ENCODE measurements around the gene DOCK2. TPM values are rescaled to one million over a fixed set of nuclear protein-coding genes. Genes with fewer than 3 reads are reported as not detected.
"Not testable (repeated sequence)": the region's sequence is repeated elsewhere in the genome, so short reads cannot be mapped to it uniquely, and the experiment has no call there.

The DOCK2 gene
- total RNA-seq, 1 donor from 2014 or later, result 4.6 TPM

DNA sequence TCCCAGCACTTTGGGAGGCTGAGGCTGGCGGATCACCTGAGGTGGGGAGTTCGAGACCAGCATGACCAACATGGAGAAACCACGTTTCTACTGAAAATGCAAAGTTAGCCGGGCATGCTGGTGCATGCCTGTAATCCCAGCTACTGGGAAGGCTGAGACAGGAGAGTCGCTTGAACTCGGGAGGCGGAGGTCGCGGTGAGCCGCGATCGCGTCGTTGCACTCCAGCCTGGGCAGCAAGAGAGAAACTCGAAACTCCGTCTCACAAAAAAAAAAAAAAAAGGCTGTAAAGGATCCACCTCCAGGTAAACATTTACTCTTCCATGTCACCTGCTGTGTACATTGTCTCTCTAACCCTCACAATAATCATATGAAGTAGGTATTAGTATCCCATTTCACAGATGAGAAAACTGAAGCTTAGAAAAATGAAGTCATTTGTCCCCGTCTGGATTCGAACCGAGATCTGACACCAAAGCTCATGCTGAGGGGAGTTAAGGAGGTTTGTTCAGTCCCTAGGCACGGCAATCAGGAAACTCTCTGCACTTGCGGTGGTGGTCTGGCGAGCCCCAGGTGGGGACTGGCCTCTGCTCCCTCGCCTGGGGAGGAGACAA, 494 bp upstream of the DOCK2 start:
- intact Hi-C loops (cut with DNase I), result no loop called here
- DNase-seq (ENCODE audit: low spot score), result no peak

DNA sequence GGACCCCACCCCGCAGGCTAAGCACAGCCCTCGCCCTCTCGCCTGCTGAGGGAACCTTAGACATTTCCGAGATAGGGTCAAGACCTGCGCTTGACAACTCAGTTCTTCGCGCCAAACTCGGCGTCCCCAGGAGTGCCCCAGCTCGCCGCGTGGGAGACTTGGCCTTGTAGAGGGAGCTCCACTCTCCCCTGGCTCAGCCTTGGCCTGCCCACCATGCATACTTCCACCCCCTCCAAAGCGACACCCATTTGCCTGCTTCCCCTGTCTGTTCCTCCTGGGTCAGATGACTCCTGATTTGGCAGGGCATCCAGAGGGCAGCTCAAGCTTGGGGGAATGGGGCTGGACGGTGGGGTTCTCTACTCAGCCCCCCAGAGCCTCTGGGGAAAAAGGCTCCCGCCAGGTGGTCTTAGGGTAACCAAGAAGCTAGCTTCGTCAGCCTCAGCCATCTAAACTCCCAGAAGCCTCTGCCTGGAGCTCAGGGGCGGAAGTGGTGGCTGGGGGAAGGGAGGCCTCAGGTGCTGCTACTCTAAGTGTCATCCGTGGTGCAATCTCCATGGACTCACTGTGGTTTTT, 560 bp downstream of the DOCK2 start:
- intact Hi-C loops (cut with DNase I), result no loop called here
- DNase-seq (ENCODE audit: low spot score), result peak; percentile 81

DNA sequence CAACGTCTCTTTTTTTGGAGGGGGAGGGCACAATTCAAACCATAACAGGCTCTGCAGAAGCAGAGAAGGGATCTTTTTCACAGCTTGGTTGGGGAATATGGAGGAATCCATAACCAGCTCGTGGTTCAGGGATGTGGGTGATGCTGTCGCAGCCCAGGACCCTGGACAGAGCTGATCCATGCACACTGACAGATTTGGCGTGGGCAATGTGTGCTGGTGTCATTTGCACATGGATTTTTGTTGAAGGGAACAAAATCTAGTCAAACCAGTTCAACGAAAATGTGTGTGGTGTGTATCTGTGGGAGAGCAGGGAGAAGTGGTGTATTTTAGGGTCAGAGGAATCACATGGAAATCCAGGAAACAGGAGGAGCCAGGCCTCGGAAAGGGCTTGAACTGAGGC, 4.2 kb downstream of the DOCK2 start:
- intact Hi-C loops (cut with DNase I), result no loop called here

DNA sequence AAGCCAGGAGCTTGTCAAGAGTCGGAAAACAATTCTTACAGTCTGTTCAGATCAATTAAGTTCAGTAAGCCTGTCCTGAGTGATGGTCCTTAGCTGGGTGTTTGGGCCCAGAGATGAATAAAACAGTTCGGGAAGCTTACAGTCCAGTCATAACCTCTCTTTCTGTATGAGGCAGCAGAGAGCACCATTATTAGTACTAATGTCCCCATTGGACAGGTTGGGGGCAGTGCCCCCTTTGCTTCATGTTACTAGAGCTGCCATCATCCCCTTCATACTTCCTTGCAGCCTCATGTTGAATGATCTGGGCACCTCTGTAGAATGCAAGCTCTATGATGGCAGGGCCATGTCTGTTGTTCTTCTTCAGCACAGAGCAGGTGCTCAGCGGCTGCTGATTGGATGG, 9.8 kb downstream of the DOCK2 start:
- no peak for DNase-seq (ENCODE audit: low spot score)
- intact Hi-C loops (cut with DNase I), result no loop called here

More for the DNA sequence above, 4.2 kb downstream of the DOCK2 start:
- DNase-seq (ENCODE audit: low spot score), result no peak

DNA sequence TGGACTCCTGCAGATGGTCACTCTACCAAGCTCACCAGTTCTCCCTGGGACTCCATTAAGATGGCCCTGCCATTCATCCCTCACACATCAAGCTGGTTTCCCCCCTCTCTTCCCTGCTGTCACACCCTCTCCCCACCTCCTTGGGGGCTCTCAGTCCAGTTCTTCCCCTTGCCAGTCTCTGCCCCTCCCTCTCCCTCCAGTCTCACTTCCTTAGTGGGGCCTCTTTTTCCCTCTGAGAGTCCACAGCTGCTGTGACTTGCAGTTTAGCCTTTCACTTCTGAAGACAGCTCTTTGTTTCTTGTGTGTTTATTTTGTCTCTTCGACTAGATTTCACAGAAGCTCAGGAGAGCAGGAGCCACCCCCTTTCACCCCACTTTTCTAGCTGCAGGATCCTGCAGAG, 10.5 kb downstream of the DOCK2 start:
- no peak for DNase-seq (ENCODE audit: low spot score)
- intact Hi-C loops (cut with DNase I), result no loop called here

DNA sequence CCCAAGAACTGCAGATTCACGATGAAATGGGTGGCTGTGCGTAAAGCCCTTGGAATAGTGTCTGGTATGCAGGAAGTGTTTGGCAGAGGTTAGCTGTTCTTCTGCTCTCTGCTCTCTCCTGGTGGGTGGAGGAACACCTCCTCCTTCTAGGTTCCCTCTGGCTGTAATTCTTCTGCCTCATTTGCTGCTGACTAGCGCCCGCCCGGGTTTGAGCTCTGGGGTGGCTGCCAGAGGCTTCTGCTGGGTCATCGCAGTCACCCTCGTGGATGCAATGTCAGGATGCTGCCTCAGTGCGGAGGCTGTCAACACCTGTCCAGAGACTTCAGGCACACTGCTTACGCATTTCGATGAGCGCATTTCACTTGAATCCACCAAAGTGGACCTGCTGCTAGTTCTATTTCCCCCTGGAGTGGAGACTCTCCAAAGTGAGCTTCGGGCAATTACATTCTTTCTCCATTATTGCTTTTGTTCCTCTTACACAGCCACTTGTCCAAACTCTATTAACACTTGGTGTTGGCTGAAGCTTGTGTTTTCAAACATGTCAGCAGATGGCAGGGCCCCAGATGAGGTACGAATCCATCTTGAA, 11.7 kb downstream of the DOCK2 start:
- intact Hi-C loops (cut with DNase I), result no loop called here
- DNase-seq (ENCODE audit: low spot score), result no peak

DNA sequence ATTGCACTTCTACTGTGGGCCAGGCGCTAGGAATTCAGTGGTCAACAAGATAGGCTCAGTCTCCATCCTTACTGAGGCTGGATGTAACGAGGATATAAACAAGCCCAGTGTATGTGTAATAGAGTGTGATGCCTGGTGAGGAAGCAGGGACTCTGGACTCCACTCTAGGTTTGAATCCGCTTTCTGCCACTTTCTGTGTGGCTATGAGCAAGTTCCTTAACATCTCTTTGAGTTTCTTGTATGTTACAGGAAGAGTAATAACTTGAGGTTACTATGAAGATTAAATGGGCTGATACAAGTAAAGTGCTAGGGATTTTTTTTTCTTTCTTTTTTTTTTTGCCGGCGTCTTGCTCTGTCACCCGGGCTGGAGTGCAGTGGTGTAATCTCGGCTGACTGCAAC, 12.4 kb downstream of the DOCK2 start:
- intact Hi-C loops (cut with DNase I), result no loop called here
- DNase-seq (ENCODE audit: low spot score), result no peak

DNA sequence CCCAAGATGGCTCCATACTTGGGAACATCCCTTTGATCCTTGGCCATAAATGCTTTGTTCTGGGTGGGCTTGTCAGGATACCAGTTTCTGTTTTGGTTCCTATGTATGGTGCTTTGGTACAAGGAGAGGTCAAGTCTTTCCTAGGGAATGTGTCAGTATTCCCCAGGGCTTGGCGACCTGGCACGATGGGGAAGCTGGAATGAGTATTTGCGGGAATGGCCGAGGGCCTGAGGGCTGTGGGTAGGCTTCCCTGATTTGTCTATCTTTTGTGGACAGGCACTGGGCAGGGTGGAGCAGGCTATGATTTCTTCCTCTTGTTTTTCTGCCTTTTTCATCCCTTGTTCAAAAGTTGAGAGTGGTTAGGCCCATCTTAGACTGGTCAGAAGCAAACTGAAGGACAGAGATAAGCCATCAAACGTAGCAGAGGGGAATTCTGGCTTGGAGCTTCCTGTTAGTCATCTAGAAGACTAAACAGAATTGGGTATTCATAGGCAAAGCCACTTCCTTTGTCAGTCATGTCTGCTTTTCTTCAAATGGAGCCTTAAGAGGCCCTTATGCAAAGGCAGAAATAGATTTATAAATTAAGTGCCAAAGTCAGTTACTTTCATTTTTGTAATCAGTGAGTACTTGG, 13.7 kb downstream of the DOCK2 start:
- intact Hi-C loops (cut with DNase I), result no loop called here
- DNase-seq (ENCODE audit: low spot score), result no peak

DNA sequence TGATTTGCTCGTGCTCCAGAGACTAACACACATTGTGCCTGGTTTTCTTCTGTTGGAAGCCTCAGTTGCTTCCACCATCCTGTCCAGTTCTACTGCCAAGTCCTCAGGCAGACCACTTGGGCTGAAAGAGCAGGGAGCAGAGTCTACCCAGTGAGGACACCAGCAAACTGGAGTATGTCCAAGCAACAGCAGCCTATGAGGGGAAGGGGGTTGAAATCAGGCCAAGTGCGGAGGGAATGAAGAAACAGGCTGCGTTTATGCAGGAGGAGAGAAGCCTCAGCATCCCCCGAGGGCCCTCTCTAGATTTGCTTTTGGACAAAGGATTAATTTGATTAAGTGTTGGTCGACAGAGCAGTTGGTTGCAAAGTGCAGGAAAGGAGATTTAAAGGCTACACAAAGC, 14.5 kb downstream of the DOCK2 start:
- DNase-seq (ENCODE audit: low spot score), result no peak
- intact Hi-C loops (cut with DNase I), result no loop called here

DNA sequence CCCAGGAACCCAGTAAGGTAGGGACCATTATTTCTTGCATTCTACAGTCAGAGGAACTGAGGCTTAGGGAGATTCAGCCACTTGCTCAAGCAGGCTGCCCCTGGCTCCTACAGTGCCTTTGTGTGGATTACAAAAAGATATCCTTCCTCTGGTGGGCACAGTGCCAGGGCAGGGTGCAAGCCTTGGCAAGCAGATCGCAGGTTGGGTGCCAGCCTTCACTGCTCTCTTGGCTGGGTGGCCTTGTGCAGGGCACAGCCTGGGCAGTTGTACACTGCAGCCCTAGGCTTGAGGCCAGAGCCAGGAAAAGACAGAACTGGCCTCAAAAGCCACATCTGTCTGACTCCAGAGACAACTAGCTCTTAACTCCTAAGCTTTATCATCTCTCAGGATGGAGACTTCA, 15.0 kb downstream of the DOCK2 start:
- DNase-seq (ENCODE audit: low spot score), result no peak
- intact Hi-C loops (cut with DNase I), result no loop called here

DNA sequence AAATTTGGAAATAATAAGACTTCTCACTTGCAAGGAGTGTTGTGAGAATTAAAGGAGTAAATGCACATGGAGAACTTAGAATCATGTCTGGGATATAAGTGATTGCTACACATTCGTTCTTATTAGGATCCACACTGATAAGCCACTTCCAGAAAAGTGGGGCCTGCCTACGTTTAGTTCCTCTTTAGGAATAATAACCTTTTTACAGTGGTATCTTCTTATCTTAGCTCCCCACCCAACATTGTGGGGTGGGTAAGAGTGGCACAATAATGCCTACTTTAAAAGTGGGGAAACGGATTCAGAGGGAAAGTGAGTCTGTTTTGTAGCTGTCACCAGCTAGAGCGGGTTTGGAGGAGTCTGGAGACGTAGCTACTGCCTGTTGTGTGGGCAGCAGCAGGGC, 16.0 kb downstream of the DOCK2 start:
- intact Hi-C loops (cut with DNase I), result no loop called here
- DNase-seq (ENCODE audit: low spot score), result no peak

DNA sequence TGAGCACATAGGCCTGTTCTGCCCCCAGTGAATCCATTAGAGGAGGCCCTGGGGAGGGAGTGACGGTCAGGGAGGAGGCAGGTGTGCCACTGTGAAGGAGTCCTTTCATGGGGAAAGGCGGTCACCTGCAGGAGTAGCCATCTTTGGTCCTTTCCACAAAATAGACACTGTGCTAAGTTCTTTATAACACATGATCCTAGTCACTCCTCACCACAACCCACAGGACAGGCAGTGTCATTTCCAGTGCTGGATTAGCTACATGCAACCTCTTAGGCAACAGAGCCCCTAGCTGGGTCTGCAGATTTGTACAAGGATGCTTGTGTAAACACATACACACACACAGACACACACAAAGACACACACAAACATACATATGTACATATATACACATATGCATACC, 18.3 kb downstream of the DOCK2 start:
- no peak for DNase-seq (ENCODE audit: low spot score)
- intact Hi-C loops (cut with DNase I), result no loop called here

DNA sequence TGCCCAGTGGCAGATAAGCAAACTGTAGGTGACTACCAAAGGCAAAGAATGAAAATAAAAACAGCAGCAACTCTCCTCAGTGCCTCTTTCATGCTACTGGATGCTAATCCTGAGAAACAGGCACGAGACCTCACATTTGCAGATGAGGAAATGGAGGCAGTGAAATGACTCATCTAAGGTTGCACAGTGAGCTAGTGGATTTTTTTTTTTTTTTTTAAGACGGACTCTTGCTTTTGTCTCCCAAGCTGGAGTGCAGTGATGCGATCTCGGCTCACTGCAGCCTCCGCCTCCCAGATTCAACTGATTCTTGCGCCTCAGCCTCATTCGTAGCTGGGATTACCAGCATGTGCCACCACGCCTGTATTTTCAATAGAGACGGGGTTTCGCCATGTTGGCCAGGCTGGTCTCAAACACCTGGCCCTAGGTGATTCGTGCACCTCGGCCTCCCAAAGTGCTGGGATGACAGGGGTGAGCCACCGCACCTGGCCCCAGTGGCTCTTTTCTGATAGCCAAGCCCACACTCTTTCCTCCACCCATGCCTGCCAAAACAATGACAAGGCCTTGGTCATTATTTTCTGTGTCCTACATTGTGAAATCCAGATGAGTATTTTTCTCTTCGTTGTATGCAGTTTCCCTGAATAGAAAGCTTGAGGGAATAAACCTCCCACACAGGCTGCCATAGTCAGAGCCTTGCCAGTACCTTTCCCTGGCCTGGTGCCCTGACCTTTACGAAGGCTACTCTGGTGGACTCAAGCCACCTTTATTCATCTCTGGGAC, 19.2 kb downstream of the DOCK2 start:
- intact Hi-C loops (cut with DNase I), result no loop called here
- DNase-seq (ENCODE audit: low spot score), result no peak

DNA sequence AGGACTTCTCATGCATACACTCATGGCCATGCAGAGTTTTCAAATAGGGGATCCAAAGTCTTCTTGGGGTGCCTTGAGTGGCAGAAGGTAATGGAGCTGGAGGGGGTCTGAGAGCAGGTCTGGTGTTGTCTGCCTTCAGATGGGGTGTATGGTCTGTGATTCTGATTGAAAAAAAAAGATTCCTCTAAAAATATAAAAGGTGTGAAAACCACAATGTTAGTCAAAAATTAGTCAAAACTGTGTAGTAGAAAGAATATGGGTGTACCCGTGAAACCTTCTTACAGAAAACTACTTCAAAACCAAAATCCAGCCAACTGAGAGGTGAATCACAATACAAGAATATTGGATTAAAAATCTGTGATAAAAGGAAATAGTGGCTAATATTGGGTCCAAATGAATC, 20.1 kb downstream of the DOCK2 start:
- no peak for DNase-seq (ENCODE audit: low spot score)
- intact Hi-C loops (cut with DNase I), result no loop called here

DNA sequence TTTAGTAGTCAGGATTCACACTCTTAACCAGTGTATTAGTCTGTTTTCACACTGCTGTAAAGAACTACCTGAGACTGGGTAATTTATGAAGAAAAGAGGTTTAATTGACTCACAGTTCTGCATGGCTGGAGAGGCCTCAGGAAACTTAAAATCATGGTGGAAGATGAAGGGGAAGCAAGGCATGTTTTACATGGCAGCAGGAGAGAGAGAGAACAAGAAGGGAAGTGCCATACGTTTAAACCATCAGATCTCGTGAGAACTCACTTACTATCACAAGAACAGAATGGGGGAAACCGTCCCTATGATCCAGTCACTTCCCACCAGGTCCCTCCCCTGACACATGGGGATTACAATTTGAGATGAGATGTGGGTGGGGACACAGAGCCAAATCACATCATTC, 25.4 kb downstream of the DOCK2 start:
- DNase-seq (ENCODE audit: low spot score); intact Hi-C loops (cut with DNase I): not testable (repeated sequence)

DNA sequence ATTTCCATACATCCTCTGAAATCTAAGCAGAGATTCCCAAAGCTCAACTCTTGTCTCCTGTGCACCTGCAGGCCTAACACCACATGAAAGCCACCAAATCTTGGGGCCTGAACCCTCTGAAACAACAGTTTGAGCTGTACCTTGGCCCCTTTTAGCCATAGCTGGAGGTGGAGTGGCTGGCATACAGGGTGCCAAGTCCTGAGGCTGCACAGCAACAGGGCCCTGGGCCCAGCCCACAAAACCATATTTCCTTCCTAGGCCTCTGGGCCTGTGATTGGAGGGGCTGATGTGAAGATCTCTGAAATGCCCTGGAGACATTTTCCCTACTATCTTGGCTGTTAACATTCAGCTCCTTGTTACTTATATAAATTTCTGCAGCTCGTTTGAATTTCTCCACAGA, 26.5 kb downstream of the DOCK2 start:
- intact Hi-C loops (cut with DNase I), result no loop called here
- no peak for DNase-seq (ENCODE audit: low spot score)

DNA sequence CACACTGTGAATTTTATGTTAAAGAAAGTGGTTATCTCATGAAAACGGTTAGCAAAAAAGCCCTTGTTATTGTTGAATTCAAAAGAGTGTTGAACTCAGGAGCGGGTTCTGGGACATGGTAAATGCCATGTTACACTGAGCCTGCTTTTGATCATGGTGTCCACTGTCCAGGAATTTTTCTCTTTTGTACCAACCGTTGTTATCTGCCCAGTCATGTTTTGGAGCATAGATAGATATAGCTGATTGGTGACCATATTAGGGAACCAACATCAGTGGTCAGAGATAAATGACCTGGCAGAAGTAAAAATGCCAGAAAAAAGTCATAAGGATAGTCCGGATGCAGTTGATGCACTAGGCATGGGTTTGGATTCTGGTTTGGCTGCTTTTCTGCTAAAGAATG, 29.3 kb downstream of the DOCK2 start:
- intact Hi-C loops (cut with DNase I), result no loop called here
- no peak for DNase-seq (ENCODE audit: low spot score)

DNA sequence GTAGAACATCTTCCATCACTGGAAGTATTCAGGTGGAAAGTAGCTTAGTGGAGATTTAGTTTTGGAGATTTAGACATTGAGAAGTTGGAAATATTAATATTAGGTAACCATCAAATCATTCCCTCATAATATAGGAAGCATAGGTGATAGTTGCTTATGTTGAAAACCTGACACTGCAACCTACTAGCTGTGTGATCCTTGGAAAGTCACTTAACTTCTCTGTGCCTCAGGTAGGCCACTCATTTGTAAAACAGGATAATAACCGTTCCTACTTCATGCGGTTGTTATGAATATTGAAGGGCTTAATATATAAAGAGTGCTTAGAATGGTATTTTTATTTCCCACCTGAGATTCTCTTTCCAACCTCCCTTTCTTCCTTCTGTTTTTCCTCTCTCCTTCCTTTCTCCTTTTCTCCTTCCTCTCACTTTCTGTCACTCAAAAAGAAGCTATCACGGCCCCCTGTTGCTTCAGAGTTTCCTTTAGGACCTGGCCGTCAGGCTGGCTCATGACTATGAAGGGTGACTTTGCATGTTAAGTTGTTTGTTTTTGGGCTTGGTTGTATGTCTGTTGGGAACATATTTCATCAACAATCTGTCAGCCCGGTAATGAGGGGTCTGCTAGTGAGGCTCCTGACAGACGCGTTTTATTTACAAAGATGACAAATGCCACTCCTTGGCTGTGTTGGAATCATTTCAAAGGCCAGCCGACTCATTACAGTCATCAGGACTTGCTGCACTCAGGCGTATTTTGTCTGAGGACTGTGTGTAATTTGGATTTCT, 31.0 kb downstream of the DOCK2 start:
- intact Hi-C loops (cut with DNase I), result no loop called here
- no peak for DNase-seq (ENCODE audit: low spot score)

DNA sequence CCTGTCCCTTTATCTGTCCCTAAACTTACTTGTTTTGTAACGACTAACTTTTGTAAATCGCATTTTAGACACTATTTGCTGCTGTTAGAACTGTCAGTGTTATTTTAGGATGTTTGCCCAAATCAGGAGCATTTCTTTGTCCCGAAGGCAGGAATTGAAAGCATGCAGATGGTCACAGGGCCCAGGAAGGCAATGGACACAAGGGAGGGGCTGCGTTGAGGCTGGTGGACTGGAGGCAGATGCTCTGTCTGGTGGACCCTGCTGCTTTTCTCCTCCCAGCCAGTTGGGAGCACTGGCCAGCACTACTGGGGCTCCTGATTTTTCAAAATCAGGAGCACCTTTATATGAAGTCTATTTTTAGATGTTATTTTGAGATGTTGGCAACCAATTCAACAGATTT, 31.7 kb downstream of the DOCK2 start:
- intact Hi-C loops (cut with DNase I), result no loop called here
- no peak for DNase-seq (ENCODE audit: low spot score)
